PC-9 (cell line): ENCODE results near the gene ABCA6. TPM values are rescaled to one million over a fixed set of nuclear protein-coding genes. Genes with fewer than 3 reads are reported as not detected.

Experiments
- BruUV-seq: library from RNA; stranded (reverse); fragments of 400-500 nt; replicated peaks from 2 replicates; lab custom pipeline; 2021; lab: Mats Ljungman, UMichigan
- CTCF ChIA-PET: fragments of 300-600 bp; sonication (Branson Sonifier 250); formaldehyde crosslinking; loops from one replicate; lab custom pipeline; 2022; ENCODE audit warnings: antibody characterized with exemption; lab: Charles Lee
- POLR2A ChIA-PET: fragments of 300-600 bp; sonication (Branson Sonifier 250); formaldehyde crosslinking; loops from one replicate; lab custom pipeline; 2022; ENCODE audit warnings: antibody characterized with exemption; ENCODE audit not compliant: unreplicated experiment; lab: Charles Lee
- DNase-seq, 2 experiments: peaks; one replicate each; pipeline versions ENCODE4 v3.0.0 to v3.0.0-alpha.2; 2015 to 2022; ENCODE audit warnings: mixed read lengths in 1 of 2
- H2AFZ ChIP-seq: fragments of 200-600 bp; sonication (generic); 2 replicates; pipeline ENCODE4 v1.8.1; 2017; ENCODE audit warnings: antibody characterized with exemption
- H3F3A ChIP-seq: fragments of 200-600 bp; sonication (generic); 2 replicates; pipeline ENCODE4 v1.8.1; 2017; ENCODE audit warnings: antibody characterized with exemption, mild to moderate bottlenecking, low read depth; ENCODE audit not compliant: insufficient read depth
- H3K27ac ChIP-seq: fragments of 200-600 bp; sonication (generic); 2 replicates; pipeline ENCODE4 v1.6.1; 2016; ENCODE audit warnings: mixed run types
- H3K27me3 ChIP-seq: fragments of 200-600 bp; sonication (generic); 2 replicates; pipeline ENCODE4 v1.6.1; 2016; ENCODE audit warnings: low read depth, mixed run types; ENCODE audit not compliant: insufficient read depth
- H3K36me3 ChIP-seq: fragments of 200-600 bp; sonication (generic); 2 replicates; pipeline ENCODE4 v1.6.1; 2016; ENCODE audit warnings: low read depth, mixed run types
- H3K4me1 ChIP-seq: fragments of 200-600 bp; sonication (generic); replicated peaks from 2 replicates; pipeline ENCODE4 v1.6.1; 2016; ENCODE audit warnings: mixed run types; ENCODE audit not compliant: insufficient read depth
- H3K4me2 ChIP-seq: fragments of 200-600 bp; sonication (generic); 2 replicates; pipeline ENCODE4 v1.6.1; 2017; ENCODE audit warnings: mixed run types
- H3K4me3 ChIP-seq: fragments of 200-600 bp; sonication (generic); 2 replicates; pipeline ENCODE4 v1.6.1; 2016; ENCODE audit warnings: mixed run types
- H3K79me2 ChIP-seq: fragments of 200-600 bp; sonication (generic); 2 replicates; pipeline ENCODE4 v1.6.1; 2017; ENCODE audit warnings: low read depth, mixed run types
- H3K9me2 ChIP-seq: fragments of 200-600 bp; sonication (generic); 2 replicates; pipeline ENCODE4 v1.8.1; 2017; ENCODE audit warnings: mild to moderate bottlenecking; ENCODE audit not compliant: insufficient read depth
- H3K9me3 ChIP-seq: fragments of 200-600 bp; sonication (generic); 2 replicates; pipeline ENCODE4 v1.8.1; 2016; ENCODE audit warnings: low read depth; ENCODE audit not compliant: insufficient read depth
- H4K20me1 ChIP-seq: fragments of 200-600 bp; sonication (generic); 2 replicates; pipeline ENCODE4 v1.8.1; 2017; ENCODE audit not compliant: insufficient read depth
- CTCF ChIP-seq: fragments of 200-600 bp; sonication (generic); conservative IDR thresholded peaks from 2 replicates; pipeline ENCODE4 v1.6.1; 2017; ENCODE audit warnings: mixed run types, antibody characterized with exemption, mild to moderate bottlenecking, moderate library complexity
- EZH2 ChIP-seq: fragments of 200-600 bp; sonication (generic); IDR thresholded peaks from 2 replicates; pipeline ENCODE4 v1.8.0; 2017; ENCODE audit warnings: antibody characterized with exemption, low read depth
- intact Hi-C: fragments of 100-400 bp; cut with micrococcal nuclease; formaldehyde crosslinking; loops from one replicate; pipeline ENCODE4 v1.10.0; 2022; ENCODE audit not compliant: unreplicated experiment
- total RNA-seq: library from RNA; stranded (reverse); gene quantifications from 2 replicates; pipeline ENCODE4 v1.2.3, GENCODE V29; 2021

Gene ABCA6
- total RNA-seq, 1 experiment from 2014 or later = not detected

GRCh38 chr17:69088643-69089200 lies 53.0 kb downstream of the ABCA6 start:
- DNase-seq = no peak
- BruUV-seq = no TSS peak
- H3K4me3 ChIP-seq = no peak overlapping the region
- H2AFZ ChIP-seq = no peak overlapping the region
- H3K27me3 ChIP-seq = no peaks in the 10 kb centered on the region
- H4K20me1 ChIP-seq = no peaks in the 10 kb centered on the region
- no peak overlapping the region for H3K27ac ChIP-seq
- no peak for TF ChIP-seq EZH2
- no peak for TF ChIP-seq CTCF
- no peaks in the 10 kb centered on the region for H3K4me1 ChIP-seq
- H3K79me2 ChIP-seq = no peaks in the 10 kb centered on the region
- no peaks in the 10 kb centered on the region for H3F3A ChIP-seq
- CTCF ChIA-PET = no interaction called here
- H3K36me3 ChIP-seq = no peaks in the 10 kb centered on the region
- intact Hi-C loops = no loop called here
- no peak overlapping the region for H3K4me2 ChIP-seq
- no peaks in the 10 kb centered on the region for H3K9me2 ChIP-seq
- POLR2A ChIA-PET = no interaction called here
- no peaks in the 10 kb centered on the region; the same call in 1 of the 2 replicates for H3K9me3 ChIP-seq

GRCh38 chr17:69086641-69087040 lies 55.1 kb downstream of the ABCA6 start:
- ChIA-PET POLR2A (no interaction called here), CTCF (no interaction called here)
- no TSS peak for BruUV-seq
- Histone ChIP-seq H3K9me3 (no peaks in the 10 kb centered on the region; the same call in 1 of the 2 replicates), H3K4me1 (no peaks in the 10 kb centered on the region), H3K79me2 (no peaks in the 10 kb centered on the region), H3K9me2 (no peaks in the 10 kb centered on the region), H3K4me2 (no peak overlapping the region), H3F3A (no peaks in the 10 kb centered on the region), H3K36me3 (no peaks in the 10 kb centered on the region), H4K20me1 (no peaks in the 10 kb centered on the region), H3K27ac (no peak overlapping the region), H3K4me3 (no peak overlapping the region), H2AFZ (no peak overlapping the region), H3K27me3 (no peaks in the 10 kb centered on the region)
- intact Hi-C loops = no loop called here
- no peak for TF ChIP-seq CTCF
- no peak for TF ChIP-seq EZH2
- DNase-seq = no peak

- intact Hi-C loops = no loop called here
- no peak overlapping the region for H3K27ac ChIP-seq
- no peaks in the 10 kb centered on the region for H4K20me1 ChIP-seq
- H3K4me3 ChIP-seq = no peak overlapping the region
- H2AFZ ChIP-seq = 0 out of 2 replicates have a peak overlapping the region, but pooled peaks have one; percentile 39
- BruUV-seq = no TSS peak
- no peaks in the 10 kb centered on the region; the same call in 1 of the 2 replicates for H3K9me3 ChIP-seq
- TF ChIP-seq EZH2 (no peak), CTCF (peak; percentile 59)
- H3F3A ChIP-seq = no peaks in the 10 kb centered on the region
- DNase-seq = no peak
- H3K4me1 ChIP-seq = no peaks in the 10 kb centered on the region
- CTCF ChIA-PET = no interaction called here
- no peaks in the 10 kb centered on the region for H3K36me3 ChIP-seq
- POLR2A ChIA-PET = no interaction called here
- H3K27me3 ChIP-seq = no peaks in the 10 kb centered on the region
- no peak overlapping the region for H3K4me2 ChIP-seq
- no peaks in the 10 kb centered on the region for H3K9me2 ChIP-seq
- no peaks in the 10 kb centered on the region for H3K79me2 ChIP-seq
These were observed 56.8 kb downstream of the ABCA6 start for GRCh38 chr17:69084911-69085310.
